ELR (cell line): ENCODE data around the gene PGBD4.
"Not testable (repeated sequence)": the region's sequence is repeated elsewhere in the genome, so short reads cannot be mapped to it uniquely, and the experiment has no call there.

Source experiments
- DNase-seq: peaks from one replicate; pipeline ENCODE4 v3.0.0-alpha.2; 2015; ENCODE audit warnings: low read depth

The PGBD4 gene

GRCh38 chr15:34114215-34114614 lies 12.3 kb downstream of the PGBD4 start:
- no peak for DNase-seq

- no peak for DNase-seq
Observed at GRCh38 chr15:34114739-34115138, 12.9 kb downstream of the PGBD4 start.

- no peak for DNase-seq
Observed at GRCh38 chr15:34116620-34117019, 14.7 kb downstream of the PGBD4 start.

DNA sequence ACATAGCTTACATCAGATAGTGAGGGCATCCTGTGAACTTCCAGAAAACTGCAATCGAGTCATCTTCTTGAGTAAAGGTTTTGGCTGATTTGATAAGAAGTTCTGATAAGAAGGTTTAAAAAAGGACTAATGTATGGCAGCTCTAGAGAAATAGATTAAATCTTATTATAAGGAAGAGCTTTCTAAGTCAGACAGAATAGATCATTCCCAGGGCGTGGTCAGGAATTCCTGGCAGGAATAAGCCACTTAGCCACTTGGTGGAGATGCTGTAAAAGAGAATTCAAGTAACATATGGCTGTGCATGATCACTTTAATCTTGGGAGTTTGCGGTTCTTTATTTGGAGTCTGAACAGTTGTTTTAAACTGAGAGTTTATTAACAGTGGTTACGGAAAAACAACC lies 17.4 kb downstream of the PGBD4 start:
- DNase-seq, result peak; percentile 57

GRCh38 chr15:34120420-34120819 lies 18.5 kb downstream of the PGBD4 start:
- not testable (repeated sequence) for DNase-seq

DNA sequence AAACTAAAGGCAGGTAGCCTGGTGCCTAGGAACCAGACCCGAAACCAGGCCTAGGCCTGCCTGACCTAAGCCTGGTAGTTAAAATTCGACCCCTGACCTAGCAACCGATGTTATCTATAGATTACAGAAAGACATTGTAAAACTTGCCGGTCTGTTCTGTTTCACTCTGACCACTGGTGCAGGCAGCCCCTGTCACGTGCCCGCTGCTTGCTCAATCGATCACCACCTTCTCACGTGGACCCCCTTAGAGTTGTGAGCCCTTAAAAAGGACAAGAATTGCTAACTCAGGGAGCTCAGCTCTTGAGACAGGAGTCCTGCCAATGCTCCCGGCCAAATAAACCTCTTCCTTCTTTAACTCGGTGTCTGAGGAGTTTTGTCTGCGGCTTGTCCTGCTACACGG lies 19.9 kb downstream of the PGBD4 start:
- DNase-seq, result not testable (repeated sequence)

GRCh38 chr15:34122771-34123183 lies 20.9 kb downstream of the PGBD4 start:
- DNase-seq, result peak; percentile 96

DNA sequence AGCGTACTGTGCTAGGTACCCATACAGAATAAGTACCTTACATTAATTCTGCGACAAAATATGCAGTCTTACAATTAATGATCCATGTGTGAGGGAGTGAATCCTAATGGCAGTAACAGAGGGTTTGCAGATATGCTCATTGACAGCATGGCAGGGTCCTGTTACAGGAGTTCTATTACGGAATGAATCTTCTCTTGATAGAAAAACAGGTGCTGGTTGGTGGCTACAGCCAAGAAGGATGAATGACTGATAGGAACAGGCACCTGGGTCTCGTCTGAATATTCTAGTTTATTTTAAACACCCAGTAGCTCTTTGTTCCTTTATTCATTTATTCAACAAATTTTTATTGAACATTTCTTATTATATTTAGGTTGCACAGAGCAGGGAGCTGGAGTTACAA lies 22.8 kb downstream of the PGBD4 start:
- DNase-seq, result no peak

GRCh38 chr15:34125945-34126344 lies 24.1 kb downstream of the PGBD4 start:
- no peak for DNase-seq

DNA sequence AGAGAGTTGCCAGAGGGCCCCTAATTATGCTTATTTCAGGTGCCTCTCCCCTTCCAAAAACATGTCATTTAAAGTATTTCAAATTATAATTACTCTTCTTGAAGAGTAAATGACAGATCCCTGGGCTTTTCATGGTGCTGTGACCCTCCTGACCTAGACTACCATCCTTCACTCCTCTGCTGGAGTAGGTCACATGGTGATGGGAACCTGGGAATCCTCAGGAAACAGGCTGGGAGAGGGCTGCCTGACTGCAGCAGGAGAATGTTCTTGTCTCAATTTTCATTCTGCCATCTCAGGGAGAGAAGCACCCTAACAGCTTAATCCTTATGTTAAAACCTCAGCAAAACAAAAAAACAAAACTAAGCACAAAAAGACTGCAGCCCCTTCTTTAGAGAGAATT lies 24.6 kb downstream of the PGBD4 start:
- no peak for DNase-seq

DNA sequence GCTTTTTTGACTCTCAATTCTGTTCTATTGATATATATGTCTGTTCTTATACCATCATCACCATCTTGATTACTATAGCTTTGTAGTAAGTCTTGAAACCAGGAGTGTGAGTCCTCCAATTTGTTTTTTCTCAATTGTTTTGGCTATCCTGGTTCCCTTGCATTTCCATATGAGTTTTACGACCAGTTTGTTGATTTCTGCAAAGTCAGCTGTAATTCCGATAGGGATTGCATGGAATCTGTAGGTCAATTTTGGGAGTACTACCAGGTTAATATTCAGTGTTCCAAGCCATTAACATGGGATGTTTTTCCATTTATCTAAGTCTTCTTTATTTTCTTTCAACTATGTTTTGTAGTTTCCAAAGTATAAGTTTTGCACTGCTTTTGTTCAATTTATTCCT lies 27.0 kb downstream of the PGBD4 start:
- no peak for DNase-seq

DNA sequence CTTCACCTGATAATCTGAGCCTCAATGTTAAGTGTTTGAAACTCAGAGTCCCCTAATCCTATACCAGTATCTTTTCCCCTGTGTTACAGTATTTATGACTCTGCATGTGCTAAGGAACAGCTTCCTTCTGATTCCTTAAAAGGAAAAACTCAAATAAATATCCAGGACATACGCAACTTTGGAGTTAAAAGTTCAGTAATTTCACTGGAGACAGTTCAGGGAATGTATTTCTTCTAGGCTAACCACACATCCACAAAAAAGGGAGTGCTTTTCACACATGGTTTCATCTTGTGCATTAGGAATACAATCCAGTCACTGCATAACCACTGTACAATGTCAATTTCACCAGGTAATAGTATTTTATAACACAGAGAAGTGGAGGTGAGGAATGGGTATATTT lies 31.0 kb downstream of the PGBD4 start:
- no peak for DNase-seq

DNA sequence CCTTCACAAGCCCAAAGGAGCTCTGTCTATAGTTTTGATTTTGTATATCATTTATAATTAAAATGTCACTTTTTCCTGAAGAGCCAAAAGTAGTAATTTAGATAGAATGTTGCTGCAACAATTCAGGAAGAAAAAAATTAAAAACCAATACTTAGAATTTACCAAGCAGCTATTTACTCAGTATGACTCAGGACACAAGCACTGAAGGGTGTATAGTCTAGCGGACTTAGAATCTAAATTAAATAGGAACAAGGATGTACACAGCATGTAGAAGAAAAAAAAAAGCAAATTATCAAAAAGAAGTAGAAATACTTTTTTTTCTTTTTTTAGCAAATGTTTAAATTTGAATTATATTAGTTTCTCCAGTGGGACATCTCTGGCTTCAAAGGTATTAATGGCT lies 31.6 kb downstream of the PGBD4 start:
- DNase-seq, result no peak

- peak; percentile 20 for DNase-seq
Observed at GRCh38 chr15:34147371-34148140, 45.7 kb downstream of the PGBD4 start.

- peak; percentile 72 for DNase-seq
Observed at GRCh38 chr15:34154725-34155204, 52.9 kb downstream of the PGBD4 start.

DNA sequence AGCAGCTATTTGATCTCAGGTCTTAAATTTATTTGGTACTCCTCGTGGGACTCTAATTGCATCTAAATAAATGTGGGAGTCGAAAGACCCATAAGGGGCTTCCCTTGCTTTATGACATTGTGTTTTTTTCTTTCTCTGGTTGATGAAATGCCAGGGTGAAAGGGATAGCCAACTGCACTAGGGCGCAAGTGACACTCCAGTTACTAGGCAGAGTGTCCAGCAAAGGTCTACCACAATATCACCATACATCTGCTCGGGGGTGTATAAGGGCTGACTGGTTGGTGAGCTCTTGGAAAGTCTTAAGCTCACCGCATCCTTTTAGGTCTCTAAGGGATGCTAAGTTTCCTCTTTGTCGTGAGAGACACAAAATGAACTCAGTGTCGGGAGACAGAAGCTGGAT lies 54.0 kb downstream of the PGBD4 start:
- no peak for DNase-seq
